GM23248 (cell line): Measurements from ENCODE around the gene ANXA9. TPM values are rescaled to one million over a fixed set of nuclear protein-coding genes. Genes with fewer than 3 reads are reported as not detected.

Experiments
- DNase-seq: peaks from one replicate; pipeline ENCODE4 v3.0.0-alpha.2; 2015
- H2AFZ ChIP-seq: fragments of 200-600 bp; sonication (generic); 2 replicates; pipeline ENCODE4 v1.6.1; 2016; ENCODE audit warnings: antibody characterized with exemption
- H3F3A ChIP-seq: fragments of 200-600 bp; sonication (generic); 2 replicates; pipeline ENCODE4 v1.6.1; 2016; ENCODE audit warnings: mild to moderate bottlenecking, antibody characterized with exemption, mixed run types; ENCODE audit not compliant: insufficient read depth
- H3K27ac ChIP-seq: fragments of 200-600 bp; sonication (generic); 2 replicates; pipeline ENCODE4 v1.5.1; 2016; ENCODE audit warnings: mild to moderate bottlenecking
- H3K27me3 ChIP-seq: fragments of 200-600 bp; sonication (generic); replicated peaks from 2 replicates; pipeline ENCODE4 v1.6.1; 2016; ENCODE audit warnings: mild to moderate bottlenecking; ENCODE audit not compliant: insufficient read depth
- H3K36me3 ChIP-seq: fragments of 200-600 bp; sonication (generic); 2 replicates; pipeline ENCODE4 v1.6.1; 2016; ENCODE audit warnings: low read depth, mild to moderate bottlenecking
- H3K4me1 ChIP-seq: fragments of 200-600 bp; sonication (generic); 2 replicates; pipeline ENCODE4 v1.6.1; 2016; ENCODE audit warnings: mild to moderate bottlenecking; ENCODE audit not compliant: insufficient read depth
- H3K4me2 ChIP-seq: fragments of 200-600 bp; sonication (generic); one replicate; pipeline ENCODE4 v1.6.1; 2016; ENCODE audit warnings: mild to moderate bottlenecking; ENCODE audit not compliant: unreplicated experiment
- H3K4me3 ChIP-seq: fragments of 200-600 bp; sonication (generic); 2 replicates; pipeline ENCODE4 v1.5.1; 2016; ENCODE audit warnings: mild to moderate bottlenecking
- H3K79me2 ChIP-seq: fragments of 200-600 bp; sonication (generic); 2 replicates; pipeline ENCODE4 v1.6.1; 2016; ENCODE audit warnings: mild to moderate bottlenecking; ENCODE audit not compliant: insufficient read depth
- H3K9ac ChIP-seq: fragments of 200-600 bp; sonication (generic); 2 replicates; pipeline ENCODE4 v1.6.1; 2016; ENCODE audit warnings: mild to moderate bottlenecking
- H3K9me2 ChIP-seq: fragments of 200-600 bp; sonication (generic); 2 replicates; pipeline ENCODE4 v1.6.1; 2016; ENCODE audit warnings: mixed run types, mild to moderate bottlenecking, moderate library complexity; ENCODE audit not compliant: insufficient read depth
- H3K9me3 ChIP-seq: fragments of 200-600 bp; sonication (generic); one replicate; pipeline ENCODE4 v1.6.1; 2017; ENCODE audit warnings: low read depth
- H4K20me1 ChIP-seq: fragments of 200-600 bp; sonication (generic); 2 replicates; pipeline ENCODE4 v1.6.0; 2016; ENCODE audit not compliant: insufficient read depth
- EZH2 ChIP-seq: fragments of 200-600 bp; sonication (generic); IDR thresholded peaks from 2 replicates; pipeline ENCODE4 v1.6.1; 2018; ENCODE audit warnings: antibody characterized with exemption, mild to moderate bottlenecking; ENCODE audit not compliant: insufficient read depth, poor library complexity, severe bottlenecking
- EZH2phosphoT487 ChIP-seq: fragments of 200-600 bp; sonication (generic); IDR thresholded peaks from 2 replicates; pipeline ENCODE4 v1.6.1; 2018; ENCODE audit warnings: antibody characterized with exemption, moderate library complexity, mild to moderate bottlenecking, low read depth; ENCODE audit not compliant: insufficient read depth
- WGBS, 2 experiments: methylation state at CpG; one replicate each; pipeline ENCODE4 v1.1.6; 2015 to 2017; ENCODE audit warnings: low lambda C conversion rate in 2 of 2, low coverage in 1 of 2; ENCODE audit errors: missing lambda C conversion rate in 2 of 2; 5-methylcytosine and 5-hydroxymethylcytosine counted together
- in situ Hi-C: fragments of 300-500 bp; cut with MboI; formaldehyde crosslinking; loops from 2 replicates; pipeline ENCODE4 v1.15.0; 2020
- polyA plus RNA-seq: library from polyadenylated mRNA; unstranded; fragments of >200 nt; fragmentation: Nextera tagmentation; extraction: Ambion mirVana; gene quantifications from 2 replicates; pipeline ENCODE4 v1.2.1, GENCODE V29; 2016
- total RNA-seq: library from RNA; depleted of rRNA; stranded (reverse); fragments of >200 nt; shearing (Covaris generic); gene quantifications from 2 replicates; pipeline ENCODE4 v1.2.3, GENCODE V29; 2014

The ANXA9 gene
- total and polyA plus RNA-seq, 2 experiments from 2014 or later, result 0.26 TPM; not detected in 1

DNA sequence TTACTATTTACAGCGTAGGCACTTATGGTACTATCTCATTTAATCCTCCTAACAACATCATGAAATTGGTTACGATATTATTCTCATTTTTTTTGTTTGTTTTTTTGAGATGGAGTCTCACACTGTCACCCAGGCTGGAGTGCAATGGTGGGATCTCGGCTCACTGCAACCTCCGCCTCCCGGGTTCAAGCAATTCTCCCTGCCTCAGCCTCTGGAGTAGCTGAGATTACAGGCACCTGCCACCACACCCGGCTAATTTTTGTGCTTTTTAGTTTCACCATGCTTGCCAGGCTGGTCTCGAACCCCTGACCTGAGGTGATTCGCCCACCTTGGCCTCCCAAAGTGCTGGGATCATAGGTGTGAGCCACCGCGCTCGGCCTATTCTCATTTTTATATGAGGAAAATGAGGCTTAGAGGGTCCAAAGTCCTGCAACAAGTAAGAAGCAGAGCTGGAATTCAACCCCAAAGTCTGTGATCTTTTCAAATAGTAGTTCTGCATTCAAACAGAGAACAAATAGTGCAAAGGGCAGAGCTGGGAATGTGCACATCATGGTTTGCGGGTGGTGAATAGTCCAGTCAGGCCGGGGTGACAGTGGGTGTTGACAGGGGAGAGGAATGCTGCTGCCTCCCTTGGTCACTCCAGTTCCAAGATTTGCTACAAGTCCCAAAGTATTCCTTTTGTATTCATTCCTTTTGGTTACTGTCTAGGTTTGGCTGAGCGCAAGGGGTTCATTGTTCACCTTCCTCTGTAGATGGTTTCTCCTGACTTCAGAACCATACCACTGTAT, 30.8 kb downstream of the ANXA9 start:
- 87 to 90% methylated on average over 14 of the region's 14 CpGs for WGBS, 2 experiments
- Histone ChIP-seq H3K27ac (0 out of 2 replicates have a peak overlapping the region, but pooled peaks have one; percentile 24), H3K9ac (no peak overlapping the region), H2AFZ (no peak overlapping the region), H4K20me1 (no peaks in the 10 kb centered on the region), H3K4me3 (no peak overlapping the region), H3K4me1 (peaks cover 16% of the 10 kb centered on the region), H3K79me2 (peaks cover 50% of the 10 kb centered on the region), H3F3A (peaks cover 17% of the 10 kb centered on the region), H3K36me3 (0 out of 2 replicates have a peak, but pooled peaks cover under 1% of the 10 kb centered on the region), H3K27me3 (no peaks in the 10 kb centered on the region), H3K4me2 (no peak overlapping the region), H3K9me2 (no peaks in the 10 kb centered on the region), H3K9me3 (no peaks in the 10 kb centered on the region)
- in situ Hi-C loops, result no loop called here
- TF ChIP-seq EZH2phosphoT487, result no peak
- DNase-seq, result peak; percentile 32

DNA sequence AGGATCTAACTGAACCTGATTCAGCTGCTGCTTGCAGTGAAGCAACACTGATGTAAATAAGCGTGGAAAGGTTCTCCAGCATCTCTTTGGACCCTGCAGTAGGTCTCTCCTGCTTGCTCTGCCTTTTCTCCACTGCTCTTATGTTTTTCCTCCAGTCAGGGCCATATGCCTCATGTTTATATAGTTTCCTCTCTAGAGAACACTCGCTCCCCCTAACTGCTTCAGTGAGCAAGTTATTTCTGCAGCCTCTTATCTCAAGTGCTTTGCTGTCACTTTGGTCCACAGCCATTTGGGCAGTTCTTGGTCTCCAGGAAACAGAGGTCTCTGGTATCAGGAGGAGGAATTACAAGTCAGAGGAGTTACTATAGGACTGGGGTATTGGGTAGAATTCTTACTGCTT, 31.4 kb downstream of the ANXA9 start:
- WGBS, 2 experiments, result 96% methylated on average over 2 of the region's 2 CpGs
- Histone ChIP-seq H3K9ac (no peak overlapping the region), H4K20me1 (no peaks in the 10 kb centered on the region), H3K9me2 (no peaks in the 10 kb centered on the region), H3K27ac (0 out of 2 replicates have a peak overlapping the region, but pooled peaks have one; percentile 24), H3F3A (peaks cover 16% of the 10 kb centered on the region), H3K9me3 (no peaks in the 10 kb centered on the region), H3K36me3 (peaks cover 7% of the 10 kb centered on the region; the same call in 1 of the 2 replicates), H3K27me3 (no peaks in the 10 kb centered on the region), H3K4me3 (no peak overlapping the region), H3K79me2 (peaks cover 49% of the 10 kb centered on the region), H3K4me2 (no peak overlapping the region), H2AFZ (no peak overlapping the region), H3K4me1 (peaks cover 16% of the 10 kb centered on the region)
- TF ChIP-seq EZH2, result no peak
- TF ChIP-seq EZH2phosphoT487, result no peak
- DNase-seq, result no peak
- in situ Hi-C loops, result no loop called here

DNA sequence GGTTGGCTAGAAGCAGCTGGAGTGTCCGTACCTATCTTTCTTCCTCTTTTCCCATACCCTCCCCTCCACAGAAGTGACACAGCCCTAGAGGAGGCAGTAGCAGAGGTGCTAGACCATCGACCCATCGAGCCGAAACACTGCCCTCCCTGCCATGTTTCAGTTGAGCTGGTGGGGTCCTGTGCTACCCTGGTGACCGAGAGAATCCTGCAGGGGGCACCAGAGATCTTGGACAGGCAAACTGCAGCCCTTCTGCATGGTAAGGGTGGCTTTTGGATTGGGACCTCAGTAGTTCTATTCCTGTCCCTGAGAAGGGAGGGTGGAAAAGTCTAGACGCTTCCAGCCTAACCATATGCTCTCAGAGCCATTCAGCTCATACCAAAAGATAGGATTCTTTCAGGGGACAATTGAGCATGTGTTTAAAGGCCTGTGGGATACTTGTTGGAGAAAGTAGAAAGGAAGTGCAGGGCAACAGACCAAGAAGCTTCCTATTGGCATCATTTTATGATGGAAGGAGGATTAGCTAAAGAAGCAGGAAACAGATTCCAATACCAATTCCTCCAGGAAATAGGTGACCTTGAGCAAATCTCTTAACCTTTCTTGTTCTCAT, 42.6 kb downstream of the ANXA9 start:
- no peak overlapping the region for H3K27ac ChIP-seq
- in situ Hi-C loops, result no loop called here
- H3K79me2 ChIP-seq, result no peaks in the 10 kb centered on the region
- H4K20me1 ChIP-seq, result no peaks in the 10 kb centered on the region
- H2AFZ ChIP-seq, result no peak overlapping the region
- H3K4me2 ChIP-seq, result no peak overlapping the region
- peak; percentile 76 for DNase-seq
- H3K4me1 ChIP-seq, result no peaks in the 10 kb centered on the region
- peaks cover 6% of the 10 kb centered on the region; the same call in 1 of the 2 replicates for H3K36me3 ChIP-seq
- H3F3A ChIP-seq, result no peaks in the 10 kb centered on the region
- no peaks in the 10 kb centered on the region for H3K27me3 ChIP-seq
- no peaks in the 10 kb centered on the region for H3K9me2 ChIP-seq
- WGBS, 2 experiments, result 45 to 46% methylated on average over 6 of the region's 6 CpGs
- H3K9ac ChIP-seq, result no peak overlapping the region
- no peak overlapping the region for H3K4me3 ChIP-seq
- no peaks in the 10 kb centered on the region for H3K9me3 ChIP-seq
- TF ChIP-seq EZH2phosphoT487 (no peak), EZH2 (no peak)

DNA sequence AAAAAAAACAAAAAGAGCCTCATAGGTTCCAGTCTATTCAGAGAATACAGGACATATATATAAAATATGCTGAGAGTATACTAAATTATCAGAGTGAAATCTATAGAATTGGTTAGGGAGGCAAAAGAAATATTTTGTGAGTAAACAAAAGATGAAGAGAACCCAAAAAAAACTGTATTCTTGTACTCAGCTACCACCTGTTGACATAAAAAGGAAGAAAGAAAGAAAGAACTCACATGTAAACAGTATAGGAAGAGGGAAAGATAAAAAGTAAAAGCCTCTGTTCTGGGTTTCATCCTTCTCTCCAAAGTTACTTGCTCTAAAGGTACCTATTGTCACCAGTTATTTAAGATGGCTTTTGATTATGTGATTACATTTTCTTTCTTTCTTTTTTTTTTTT, 44.4 kb downstream of the ANXA9 start:
- Histone ChIP-seq H4K20me1 (no peaks in the 10 kb centered on the region), H3K27ac (no peak overlapping the region), H3K27me3 (no peaks in the 10 kb centered on the region), H3F3A (no peaks in the 10 kb centered on the region), H3K4me1 (no peaks in the 10 kb centered on the region), H3K4me2 (no peak overlapping the region), H3K36me3 (peaks cover 6% of the 10 kb centered on the region; the same call in 1 of the 2 replicates), H3K9ac (no peak overlapping the region), H3K9me2 (no peaks in the 10 kb centered on the region), H3K4me3 (no peak overlapping the region), H3K9me3 (no peaks in the 10 kb centered on the region), H2AFZ (no peak overlapping the region), H3K79me2 (no peaks in the 10 kb centered on the region)
- TF ChIP-seq EZH2 (no peak), EZH2phosphoT487 (no peak)
- no peak for DNase-seq
- in situ Hi-C loops, result no loop called here
